CD4-positive, alpha-beta T cell treated with Interleukin-12 subunit alpha and Interleukin-12 subunit beta, for 1 hour (primary cell): ENCODE data around the gene LDB2.
A peak's percentile ranks its signal among the peaks of the same experiment; 100 is the strongest.

Source experiments
- DNase-seq: peaks from one replicate; pipeline ENCODE4 v3.0.0-alpha.2; 2020

The LDB2 gene

DNA sequence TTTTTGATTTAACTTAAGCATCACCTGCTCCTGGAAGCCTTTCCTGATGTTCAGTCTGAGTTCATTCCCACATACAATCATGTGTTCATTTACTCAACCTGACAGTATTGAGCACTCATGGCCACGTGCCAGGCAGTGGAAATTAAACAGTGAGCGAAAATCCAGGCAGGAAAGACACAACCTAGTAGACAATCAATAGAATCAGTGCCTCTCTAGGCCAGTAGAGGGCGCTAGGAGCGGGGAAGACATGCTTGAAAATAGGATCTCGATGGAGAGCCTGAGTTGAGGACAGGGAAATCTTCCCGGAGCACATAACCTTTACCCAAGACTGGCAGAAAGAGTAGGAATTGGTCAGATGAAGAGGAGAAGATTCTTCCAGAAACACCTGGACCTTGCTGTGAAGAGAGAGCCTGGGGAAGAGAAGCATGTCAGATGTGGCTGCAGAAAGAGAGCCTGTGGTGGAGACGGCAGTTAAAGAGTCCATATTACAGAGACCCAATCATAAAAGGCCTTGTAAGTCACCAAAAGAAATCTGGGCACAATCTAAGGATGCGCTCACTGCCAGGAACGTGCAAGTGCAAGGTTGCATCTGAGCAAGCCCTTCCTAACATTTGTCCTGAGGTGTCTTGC lies 103.5 kb downstream of the LDB2 start:
- DNase-seq = peak; percentile 11

- DNase-seq = no peak
Observed at GRCh38 chr4:16791460-16791859, 107.0 kb downstream of the LDB2 start.

DNA sequence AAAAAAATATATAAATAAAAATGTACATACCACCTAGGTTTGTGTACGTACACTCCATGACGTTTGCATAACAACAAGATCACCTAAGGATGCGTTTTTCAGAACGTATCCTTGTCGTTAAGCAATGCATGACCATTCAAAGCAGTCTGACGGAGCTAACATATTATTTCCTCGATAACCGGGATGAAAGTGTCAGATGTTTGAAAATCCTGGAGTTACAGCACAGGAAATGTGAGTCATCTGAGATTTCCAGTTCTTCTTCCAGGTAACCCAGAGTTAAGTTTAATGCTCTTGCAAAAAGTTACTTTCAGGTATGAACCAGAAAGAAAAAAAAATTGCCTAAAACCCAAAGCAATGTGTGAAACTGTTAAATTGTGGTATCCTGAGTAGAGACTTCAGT lies 107.9 kb downstream of the LDB2 start:
- DNase-seq = no peak

DNA sequence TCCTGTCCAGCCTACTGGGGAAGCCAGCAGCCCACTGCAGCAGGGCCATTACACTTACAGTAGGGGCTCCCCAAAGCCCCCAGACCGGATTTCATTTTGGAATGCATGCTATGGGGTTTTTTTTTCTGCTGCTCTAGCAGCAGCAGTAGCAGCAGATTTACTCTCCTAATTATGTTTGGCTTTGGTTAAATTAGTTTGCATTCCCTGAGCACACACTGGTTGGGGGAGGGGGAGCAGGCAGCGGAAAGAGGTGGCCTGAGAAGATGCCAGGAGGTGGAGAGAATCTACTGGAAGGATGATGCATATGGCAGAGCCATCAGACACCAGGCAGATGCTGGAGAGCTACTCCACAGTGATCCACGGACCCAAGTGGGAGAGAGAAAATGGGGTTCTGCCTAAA lies 109.6 kb downstream of the LDB2 start:
- no peak for DNase-seq

GRCh38 chr4:16785793-16786527 lies 112.5 kb downstream of the LDB2 start:
- DNase-seq = no peak

DNA sequence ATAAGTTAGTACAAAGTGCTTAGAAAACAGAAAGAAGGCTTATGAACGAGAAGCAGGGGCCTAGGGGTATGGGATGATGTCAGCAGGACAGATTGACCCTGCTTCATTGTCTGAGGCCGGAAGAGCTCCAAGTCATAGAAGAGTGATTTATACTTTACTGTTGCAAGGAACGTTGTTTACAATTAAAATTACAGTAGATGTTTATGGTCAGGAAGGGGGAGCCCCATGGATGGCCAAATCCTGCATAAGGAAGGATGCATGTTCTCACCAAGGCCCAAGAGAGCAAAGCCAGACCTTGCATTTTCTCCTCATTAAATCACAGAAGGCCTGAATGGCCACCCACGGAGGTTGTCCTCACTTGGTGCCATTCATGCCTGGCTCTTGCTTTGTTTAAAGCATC lies 115.3 kb downstream of the LDB2 start:
- no peak for DNase-seq

- DNase-seq = no peak
Observed at GRCh38 chr4:16779028-16779675, 119.3 kb downstream of the LDB2 start.

DNA sequence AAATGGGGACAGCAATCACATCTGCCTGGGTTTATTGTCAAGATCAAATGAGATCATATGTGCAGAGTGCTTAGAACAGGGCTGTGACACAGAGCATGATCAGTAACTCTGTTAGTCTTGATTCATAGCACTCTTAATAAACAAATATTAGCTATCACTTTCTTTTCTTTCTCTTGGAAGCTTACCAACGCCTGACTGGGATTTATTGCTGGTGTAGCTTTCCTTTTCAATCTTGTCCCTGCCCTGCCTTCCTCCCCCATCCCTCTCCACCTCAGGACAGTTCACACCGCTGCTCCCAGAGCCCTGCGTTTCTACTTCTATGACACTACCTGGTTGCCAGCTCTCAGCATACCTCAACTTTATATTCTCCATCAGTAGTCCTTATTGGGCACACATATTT lies 120.7 kb downstream of the LDB2 start:
- no peak for DNase-seq

DNA sequence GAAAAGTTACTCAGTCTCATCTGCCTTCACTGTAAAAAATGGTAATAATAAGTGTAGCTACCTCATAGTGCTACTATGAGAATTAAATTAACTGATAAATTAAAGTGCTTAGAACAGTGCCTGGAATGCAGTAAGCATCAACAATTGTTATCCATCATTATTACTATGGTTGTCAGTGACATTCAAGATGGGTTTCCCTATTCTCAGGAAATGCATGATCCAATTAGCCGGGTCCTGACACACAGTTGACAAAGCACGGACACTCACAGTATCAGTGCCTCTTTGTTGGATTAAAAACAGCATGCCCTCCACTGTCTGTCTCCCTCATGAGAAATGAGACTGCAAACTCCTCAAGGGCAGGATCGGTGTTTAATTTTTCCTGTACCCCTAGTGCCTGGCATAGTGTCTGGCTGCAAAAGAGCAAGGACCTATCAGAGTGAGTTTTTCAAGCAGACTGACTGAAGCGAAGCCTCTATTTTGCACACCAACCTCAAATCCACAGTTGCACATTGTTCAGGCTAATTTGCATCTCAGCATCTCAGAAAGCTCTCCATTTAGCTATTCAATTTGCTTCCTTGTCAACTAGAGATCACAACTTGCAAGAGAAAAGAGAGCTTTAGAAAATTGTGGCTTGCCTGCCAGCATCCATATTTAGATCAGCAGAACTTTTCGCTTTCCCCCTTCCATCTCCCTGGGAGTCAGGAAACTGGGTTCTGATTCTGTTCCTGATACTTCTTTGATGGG lies 122.9 kb downstream of the LDB2 start:
- no peak for DNase-seq

- DNase-seq = no peak
Observed at GRCh38 chr4:16772366-16772850, 126.0 kb downstream of the LDB2 start.

- DNase-seq = no peak
Observed at GRCh38 chr4:16770710-16771285, 127.6 kb downstream of the LDB2 start.

- DNase-seq = no peak
Observed at GRCh38 chr4:16767861-16768260, 130.6 kb downstream of the LDB2 start.

DNA sequence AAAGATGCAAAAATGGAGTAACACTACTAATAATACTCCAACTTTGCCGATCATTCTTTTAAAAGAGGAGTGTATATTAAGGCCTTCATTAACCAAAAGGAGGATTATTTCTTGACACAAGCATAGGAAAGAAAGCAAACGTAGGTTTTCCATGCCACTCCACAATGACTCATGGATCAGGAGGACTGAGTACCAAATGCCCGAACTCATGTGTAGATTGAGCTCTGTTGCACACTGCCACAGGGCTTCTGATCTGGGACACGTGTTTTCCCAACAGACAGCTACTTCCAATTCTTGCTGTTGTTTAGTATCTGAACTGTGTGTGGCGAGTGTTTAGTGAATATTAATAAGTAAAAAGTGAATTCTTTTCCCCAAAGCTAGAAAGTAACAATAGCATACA lies 131.2 kb downstream of the LDB2 start:
- DNase-seq = no peak

- DNase-seq = no peak
Observed at GRCh38 chr4:16765546-16765945, 132.9 kb downstream of the LDB2 start.

DNA sequence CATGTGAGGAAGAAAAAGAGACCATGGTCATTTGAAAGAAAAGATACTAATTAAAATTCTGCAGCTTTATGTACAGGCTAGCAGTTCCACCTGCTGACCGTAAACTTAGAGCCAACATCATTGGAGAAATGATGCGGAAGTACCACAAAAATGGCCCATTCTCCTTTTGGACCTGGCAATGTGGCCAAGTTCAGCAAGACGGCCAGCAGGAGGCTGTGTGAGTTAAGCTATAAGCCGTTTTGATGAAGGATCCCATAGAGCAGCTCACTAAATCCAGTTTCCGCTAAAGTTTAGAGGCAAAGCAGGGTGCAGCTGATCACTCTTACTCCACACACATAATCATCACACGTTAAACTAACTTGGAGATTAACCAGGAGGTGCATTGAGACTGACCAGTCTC lies 133.8 kb downstream of the LDB2 start:
- no peak for DNase-seq

GRCh38 chr4:16760617-16761363 lies 137.7 kb downstream of the LDB2 start:
- DNase-seq = no peak

DNA sequence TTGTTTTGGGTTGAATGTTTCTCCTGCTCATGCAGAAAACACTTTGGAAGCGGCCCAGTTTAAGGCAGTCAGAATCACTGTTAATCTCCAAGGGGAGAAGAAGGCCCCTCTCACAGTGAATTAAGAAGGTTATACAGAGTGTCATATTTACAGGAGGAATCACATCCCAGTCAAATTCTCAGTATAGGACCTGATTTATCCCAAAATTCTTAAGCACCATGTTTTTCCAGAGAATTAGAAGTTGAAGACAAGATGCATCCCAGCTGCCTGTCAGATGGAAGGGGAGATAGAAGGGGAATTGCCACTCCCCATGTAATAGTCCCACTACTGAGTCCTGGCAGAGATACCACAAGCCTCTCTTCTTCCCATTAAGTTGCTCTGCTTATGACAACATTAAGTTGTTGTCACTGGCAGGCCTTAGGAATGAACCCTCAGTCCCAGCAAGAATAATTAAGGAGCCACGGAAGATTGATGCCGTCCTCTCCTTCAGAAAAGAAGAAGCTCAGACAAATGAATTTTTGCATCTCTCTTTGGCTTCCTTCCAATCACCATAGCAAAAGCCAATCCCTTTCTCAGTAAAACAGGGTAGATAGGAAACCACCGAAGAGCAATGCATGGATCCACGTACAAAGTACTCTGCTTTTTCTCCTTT lies 138.4 kb downstream of the LDB2 start:
- DNase-seq = no peak

GRCh38 chr4:16758816-16759215 lies 139.6 kb downstream of the LDB2 start:
- no peak for DNase-seq

DNA sequence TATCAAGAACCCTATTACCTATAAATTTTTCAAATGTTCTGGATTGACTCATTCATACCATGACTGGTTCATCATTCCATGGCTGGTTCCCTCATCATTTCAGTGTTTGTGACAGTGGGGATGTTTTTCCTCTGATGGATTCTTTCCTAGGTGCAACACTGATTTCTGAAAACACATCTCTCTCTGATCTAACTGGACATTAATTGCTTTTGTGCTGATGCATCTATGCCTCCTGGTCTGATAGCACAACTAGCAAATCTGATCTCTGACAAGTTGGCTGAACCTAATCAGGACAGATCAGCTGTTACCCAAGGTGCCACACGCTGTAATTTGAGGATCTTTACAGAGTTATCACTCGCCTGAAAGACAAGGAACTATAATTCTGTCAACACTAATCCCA lies 140.2 kb downstream of the LDB2 start:
- no peak for DNase-seq

DNA sequence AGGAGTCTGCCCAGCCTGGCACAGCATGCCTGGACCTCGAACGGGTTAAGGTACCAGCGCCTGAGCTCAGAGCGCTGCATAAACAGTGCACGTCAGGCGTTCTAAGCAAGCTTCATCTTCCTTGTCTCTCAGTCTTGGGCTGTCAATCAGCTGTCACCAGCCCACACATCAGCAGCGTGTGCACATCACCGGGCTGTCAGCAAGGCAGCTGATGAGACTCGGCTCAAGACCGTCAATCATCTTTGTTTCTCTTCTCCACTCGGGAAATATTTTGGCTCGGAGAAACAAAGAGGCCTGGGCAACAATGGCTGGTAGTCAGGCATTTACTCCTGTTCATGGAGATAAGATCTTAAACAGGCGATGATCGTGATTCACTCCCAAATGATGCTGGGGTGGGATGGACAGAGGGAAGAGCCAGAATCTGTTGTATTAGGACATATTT lies 141.3 kb downstream of the LDB2 start:
- DNase-seq = no peak

DNA sequence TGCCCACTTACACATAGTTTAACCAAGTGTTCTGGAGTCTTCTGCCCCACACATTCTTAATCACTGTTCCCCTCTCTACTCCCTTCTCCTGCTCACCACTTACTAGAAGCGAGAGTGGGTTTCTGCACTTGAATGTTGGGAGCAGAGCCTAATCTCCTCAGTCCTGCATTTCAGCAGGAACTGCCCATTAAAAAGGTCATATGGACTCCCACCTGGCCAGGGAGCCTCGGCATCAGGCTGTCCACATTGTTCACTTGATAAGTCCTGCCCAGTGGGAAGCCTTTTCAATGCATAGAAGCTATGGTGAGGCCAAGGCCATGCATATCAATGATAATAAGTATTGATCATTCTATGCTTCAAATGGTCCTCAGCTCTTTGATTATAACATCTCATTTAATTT lies 144.3 kb downstream of the LDB2 start:
- no peak for DNase-seq

DNA sequence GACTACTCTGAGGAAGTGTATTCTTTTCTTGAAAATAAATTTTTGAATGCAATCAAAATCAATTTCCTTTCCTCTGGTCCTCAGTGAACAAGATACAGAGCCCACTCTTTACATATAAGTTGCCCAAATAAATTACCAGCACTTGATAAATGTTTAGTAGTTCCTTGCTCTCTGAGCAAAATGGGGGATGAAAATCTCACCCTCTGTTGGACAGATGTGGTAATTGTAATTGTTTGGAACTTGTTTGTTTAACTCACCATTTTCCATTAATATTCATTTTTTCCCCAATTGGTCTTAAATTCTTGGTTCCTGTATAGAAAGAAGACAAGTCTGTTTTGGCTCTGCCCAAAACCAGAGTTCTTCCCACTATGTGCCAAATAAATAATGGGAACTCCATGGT lies 146.3 kb downstream of the LDB2 start:
- DNase-seq = no peak
